HG02970 (cell line): ENCODE data around the gene CNTN4.
A peak's percentile ranks its signal among the peaks of the same experiment; 100 is the strongest.

ENCODE experiments used
- ATAC-seq: cut with Tn5 transposase; IDR thresholded peaks from one replicate; pipeline ENCODE4 v1.9.1; 2021; ENCODE audit warnings: mild to moderate bottlenecking, moderate library complexity, moderate number of reproducible peaks; ENCODE audit not compliant: unreplicated experiment, low FRiP score

CNTN4 gene

DNA sequence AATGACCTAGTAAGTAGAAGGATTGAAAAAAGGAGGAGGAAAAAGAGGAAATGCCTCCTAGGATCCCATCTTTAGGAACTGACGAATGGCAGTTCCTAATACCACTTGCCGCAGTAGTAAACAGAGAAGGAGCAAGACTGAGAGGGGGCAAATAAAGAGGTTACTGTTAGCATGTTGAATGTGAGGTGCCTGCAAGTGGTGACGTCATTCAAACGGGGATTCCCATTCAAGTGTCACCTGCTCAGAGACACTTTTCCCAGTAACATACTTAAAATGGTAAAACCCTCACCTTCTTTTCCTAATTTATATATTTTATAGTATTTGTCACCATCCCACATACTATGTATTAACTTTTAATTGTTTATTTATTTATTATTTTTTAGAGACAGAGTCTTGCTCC, 832.6 kb downstream of the CNTN4 start:
- ATAC-seq, result no peak

DNA sequence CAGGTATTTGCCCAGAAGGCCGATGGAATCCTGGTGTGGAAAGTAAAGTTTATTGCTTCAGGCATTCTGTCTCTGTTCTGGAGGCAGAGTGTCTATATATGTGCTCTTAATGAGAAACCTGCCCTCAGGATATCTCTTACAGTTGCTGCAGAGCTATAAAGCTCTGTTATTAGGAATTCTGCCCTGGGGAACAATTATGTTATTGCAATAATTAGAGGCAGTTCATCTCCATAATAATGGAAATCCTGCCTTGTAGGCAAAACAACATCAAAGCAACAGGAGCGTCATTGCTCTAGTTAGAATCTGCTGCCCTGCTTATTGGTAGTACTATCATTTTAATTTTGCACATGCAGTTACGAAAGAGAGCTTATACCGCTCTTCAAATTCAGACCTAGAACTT, 835.9 kb downstream of the CNTN4 start:
- no peak for ATAC-seq

- no peak for ATAC-seq
These were observed 838.4 kb downstream of the CNTN4 start for GRCh38 chr3:2937055-2937454.

- no peak for ATAC-seq
These were observed 838.9 kb downstream of the CNTN4 start for GRCh38 chr3:2937592-2937991.

GRCh38 chr3:2938711-2939110, 840.0 kb downstream of the CNTN4 start:
- ATAC-seq, result no peak

DNA sequence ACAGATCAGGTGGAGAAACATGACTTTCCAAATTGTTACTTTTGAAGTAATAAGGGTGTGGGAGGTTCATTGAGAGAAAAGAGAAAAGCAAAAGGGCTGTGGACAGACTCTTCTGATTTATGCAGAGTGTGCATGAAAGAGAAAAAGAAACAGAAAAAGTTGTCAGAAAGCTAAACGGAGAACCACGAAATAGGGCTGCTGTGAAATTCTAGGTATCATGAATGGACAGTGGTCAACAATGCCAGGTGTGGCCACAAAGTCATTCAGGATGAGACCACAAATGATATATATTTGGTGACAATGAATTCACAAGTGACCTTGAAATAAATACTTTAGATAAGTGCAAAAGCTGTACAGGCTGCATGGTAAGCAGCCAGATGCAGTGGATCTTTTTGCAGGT, 841.4 kb downstream of the CNTN4 start:
- no peak for ATAC-seq

DNA sequence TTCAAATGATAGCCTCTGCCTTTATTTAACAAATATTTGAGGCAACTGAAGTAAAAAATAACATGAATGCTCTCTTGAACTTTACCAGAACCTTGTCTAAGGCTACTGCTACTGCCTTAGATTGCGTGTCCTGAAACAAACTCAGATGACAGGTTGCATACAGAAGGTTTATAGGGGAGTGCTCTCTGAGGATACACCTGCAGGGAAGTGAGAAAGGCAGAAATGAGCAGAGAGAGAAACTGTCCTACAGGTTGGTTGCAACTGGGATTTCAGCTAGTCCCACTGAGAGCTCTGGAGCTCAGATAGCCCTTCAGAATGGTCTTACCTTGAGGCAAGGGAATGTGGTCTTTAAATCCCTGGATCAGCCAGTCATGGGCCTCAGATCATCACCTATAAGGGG, 846.0 kb downstream of the CNTN4 start:
- ATAC-seq, result peak; percentile 73

GRCh38 chr3:2945121-2945520, 846.5 kb downstream of the CNTN4 start:
- ATAC-seq, result no peak

GRCh38 chr3:2947536-2947935, 848.9 kb downstream of the CNTN4 start:
- ATAC-seq, result no peak

DNA sequence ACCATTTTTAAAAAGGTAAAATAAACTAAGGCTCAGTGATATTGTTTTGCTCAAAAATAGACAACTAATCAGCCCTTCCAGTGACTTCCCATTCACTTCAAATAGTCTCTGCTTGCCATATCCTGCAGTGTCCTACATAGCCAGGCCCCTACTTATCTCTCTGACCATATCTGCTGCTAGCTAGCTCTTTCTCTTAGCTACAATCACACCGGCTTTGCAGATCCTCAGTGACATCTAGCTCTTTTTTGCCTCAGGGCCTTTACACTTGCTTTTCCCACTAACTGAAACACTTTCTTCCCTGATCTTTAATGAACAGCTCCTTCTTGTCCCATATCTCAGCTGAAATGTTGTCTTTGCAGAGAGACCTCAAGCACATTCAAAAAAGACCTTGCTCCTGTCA, 850.2 kb downstream of the CNTN4 start:
- no peak for ATAC-seq

DNA sequence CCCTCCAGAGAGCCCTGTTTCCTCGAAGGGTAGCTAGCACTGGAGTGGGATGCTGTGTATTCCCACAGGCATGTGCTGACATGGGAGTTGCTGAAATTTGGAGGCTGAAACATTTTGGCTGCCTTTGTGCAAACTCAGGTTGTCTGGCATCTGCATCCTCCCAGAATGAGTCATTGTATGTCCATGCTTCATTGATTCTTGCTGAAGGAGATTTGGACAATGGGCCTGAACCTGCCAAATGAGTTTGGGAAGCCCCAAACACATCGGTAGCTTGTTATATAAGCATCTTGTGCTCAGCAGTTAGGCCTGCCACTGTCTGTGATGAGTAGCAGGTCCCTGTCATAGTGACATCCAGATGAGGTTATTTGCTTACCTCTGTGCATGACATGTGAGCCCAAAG, 851.5 kb downstream of the CNTN4 start:
- ATAC-seq, result no peak

DNA sequence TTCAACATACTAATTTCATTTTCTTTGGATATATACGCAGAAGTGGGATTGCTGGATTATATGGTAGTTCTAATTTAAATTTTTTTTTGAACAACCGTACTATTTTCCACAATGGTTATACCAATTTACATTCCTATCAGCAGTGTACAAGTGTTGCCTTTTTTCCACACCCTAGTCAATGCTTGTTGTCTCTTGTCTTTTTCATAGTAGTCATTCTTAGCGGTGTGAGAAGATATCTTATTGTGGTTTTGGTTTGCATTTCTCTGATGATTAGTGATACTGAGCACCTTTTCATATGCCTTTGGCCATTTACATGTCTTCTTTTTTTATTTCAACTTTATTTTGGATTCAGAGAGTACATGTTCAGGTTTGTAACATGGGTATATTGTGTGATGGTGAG, 858.4 kb downstream of the CNTN4 start:
- ATAC-seq, result no peak

GRCh38 chr3:2958551-2958950, 859.9 kb downstream of the CNTN4 start:
- no peak for ATAC-seq

- ATAC-seq, result no peak
These were observed 862.9 kb downstream of the CNTN4 start for GRCh38 chr3:2961576-2961975.

- no peak for ATAC-seq
These were observed 869.2 kb downstream of the CNTN4 start for GRCh38 chr3:2967871-2968270.

DNA sequence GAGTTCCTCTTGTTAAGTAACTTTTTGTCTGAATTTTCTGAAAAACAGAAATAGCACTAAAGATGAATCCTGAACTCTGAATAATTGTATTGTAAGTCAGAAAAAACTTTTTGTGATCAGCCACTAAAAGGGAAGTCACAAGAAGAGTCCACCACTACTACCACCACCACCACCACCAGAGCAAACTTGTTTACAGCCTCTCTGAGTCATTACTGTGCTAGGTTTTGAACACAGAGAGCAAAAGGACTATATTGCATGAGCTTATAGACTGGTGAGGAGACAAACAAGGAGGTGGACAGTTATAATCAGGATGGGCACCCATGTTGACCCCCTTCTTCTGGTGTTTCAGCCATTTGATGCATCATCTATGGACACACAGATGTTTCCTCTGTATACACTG, 869.8 kb downstream of the CNTN4 start:
- no peak for ATAC-seq

GRCh38 chr3:2976212-2976611, 877.5 kb downstream of the CNTN4 start:
- no peak for ATAC-seq

DNA sequence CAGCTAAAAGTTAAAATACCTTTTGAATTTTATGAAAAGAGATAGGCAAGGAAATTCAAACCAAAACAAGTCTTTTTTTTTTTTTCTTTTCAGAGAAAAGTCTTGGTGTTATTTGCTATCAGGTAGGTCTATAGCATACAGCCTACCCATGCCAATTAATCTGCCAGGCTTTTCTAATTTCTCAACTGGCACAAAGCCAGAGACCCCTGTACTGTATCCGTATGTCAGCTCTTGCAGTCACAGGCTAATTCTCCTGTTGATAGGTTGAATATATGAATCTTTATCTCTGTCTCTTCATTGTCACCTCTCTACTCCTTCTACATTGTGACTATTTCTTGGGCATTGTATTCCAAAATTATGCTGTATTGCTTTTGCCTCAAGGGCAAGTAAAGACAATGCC, 878.1 kb downstream of the CNTN4 start:
- no peak for ATAC-seq

- ATAC-seq, result no peak
These were observed 880.5 kb downstream of the CNTN4 start for GRCh38 chr3:2978977-2979732.

DNA sequence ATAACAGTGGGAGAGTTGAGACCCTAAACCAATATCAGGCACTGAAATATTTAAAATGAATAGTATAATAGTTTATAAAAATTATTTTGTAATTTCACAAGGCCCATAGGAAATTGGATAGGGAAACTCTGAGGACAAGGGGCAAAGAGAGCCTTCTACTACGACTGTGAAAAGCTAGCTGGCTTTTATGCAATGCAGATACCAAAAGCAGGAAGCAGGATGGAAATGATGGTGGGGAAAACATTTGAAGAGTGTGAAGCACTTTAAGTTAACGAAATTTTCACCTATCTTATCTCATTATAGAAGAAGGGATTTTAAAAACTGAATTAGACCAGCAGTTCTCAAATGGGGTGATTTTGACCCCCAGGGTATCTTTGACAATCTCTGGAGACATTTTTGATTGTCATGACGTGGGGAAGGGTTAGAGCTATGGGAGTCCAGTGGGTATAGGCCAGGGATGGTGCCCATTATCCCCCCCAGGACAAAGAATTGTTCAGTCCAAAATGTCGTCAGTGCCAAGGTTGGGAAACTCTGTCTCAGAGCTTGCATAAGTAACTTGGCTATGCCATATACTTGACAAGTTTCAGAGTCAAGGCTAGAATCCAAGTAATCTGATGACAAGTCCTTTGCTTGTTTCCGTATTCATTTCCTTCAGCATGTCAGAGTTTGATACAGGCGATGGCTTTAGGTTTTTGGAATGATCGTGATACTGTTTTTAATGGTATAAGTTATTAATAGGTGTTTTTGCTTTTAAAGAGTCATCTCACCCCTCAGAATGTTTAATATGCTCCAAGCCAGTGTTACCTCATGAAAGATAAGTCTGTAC, 885.6 kb downstream of the CNTN4 start:
- no peak for ATAC-seq

DNA sequence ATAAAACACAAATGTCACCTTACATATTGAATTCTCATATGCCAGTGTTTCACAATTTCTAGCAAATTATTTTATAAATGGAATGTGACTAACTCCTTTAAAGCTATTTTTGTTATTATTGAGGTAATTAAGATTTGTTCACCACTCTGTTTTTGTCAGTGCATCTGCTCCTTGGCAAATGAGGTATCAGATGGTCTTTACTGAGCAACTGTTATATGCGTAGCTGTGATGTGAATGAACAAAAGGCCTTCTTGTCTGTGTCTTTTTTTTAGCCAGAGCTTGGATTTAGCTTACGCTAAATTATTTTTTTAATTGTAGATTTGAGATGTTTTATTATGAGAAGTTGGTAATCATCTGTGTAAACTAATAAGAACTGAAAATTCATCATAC, 886.2 kb downstream of the CNTN4 start:
- no peak for ATAC-seq

DNA sequence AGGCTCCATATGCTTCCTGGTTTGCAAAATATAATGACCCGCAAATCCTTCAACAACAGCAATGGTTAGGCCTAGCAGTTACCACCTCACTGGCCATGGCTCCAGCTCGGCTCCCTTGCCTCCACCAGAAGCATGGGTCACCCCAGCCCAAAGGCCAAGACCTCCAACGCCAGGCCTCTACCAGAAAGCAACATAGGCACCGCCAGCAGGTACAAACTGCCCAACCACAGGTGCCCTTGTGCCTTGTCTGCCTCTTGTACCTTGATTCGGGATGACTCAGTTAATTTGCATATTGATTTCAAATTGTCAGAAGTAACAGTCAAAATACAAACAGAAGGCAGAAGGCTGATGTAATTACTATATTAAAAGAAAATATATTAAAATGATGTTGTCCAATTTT, 886.8 kb downstream of the CNTN4 start:
- ATAC-seq, result no peak
